ENCODE measurements around the gene TDRD3.

Gene TDRD3

DNA sequence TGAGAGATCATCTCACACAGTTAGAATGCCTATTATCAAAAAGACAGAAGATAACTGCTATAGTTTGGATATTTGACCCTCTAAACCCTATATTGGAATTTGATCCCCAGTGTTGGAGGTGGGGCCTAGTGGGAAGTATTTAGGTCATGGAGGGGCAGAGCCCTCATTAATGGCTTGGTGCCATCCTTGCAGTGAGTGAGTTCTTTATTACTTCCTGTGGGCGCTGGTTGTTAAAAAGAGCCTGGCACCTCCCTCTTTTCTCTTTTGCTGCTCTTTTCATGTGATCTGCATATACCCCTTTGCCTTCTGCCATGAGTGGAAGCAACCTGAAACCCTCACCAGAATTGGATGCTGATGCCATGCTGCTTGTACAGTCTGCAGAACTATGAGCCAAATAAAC, 66.8 kb downstream of the TDRD3 start:
- no peak for DNase-seq

DNA sequence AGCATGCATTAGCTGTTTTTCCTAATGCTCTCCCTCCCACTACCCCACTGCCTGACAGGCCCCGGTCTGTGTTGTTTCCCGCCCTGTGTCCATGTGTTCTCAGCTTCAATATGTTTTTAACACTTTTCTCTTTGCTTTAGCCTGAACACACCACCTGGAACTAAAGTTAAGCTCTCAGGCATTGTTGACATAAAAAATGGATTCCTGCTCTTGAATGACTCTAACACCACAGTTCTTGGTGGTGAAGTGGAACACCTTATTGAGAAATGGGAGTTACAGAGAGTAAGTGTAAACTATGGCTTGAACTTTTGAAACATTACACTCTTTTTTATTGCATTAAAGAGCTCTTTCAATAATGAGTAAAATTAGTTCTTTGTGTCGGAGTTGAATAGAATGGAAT, 70.1 kb downstream of the TDRD3 start:
- no peak for DNase-seq

GRCh38 chr13:60479273-60479672, 82.3 kb downstream of the TDRD3 start:
- no peak for DNase-seq

DNA sequence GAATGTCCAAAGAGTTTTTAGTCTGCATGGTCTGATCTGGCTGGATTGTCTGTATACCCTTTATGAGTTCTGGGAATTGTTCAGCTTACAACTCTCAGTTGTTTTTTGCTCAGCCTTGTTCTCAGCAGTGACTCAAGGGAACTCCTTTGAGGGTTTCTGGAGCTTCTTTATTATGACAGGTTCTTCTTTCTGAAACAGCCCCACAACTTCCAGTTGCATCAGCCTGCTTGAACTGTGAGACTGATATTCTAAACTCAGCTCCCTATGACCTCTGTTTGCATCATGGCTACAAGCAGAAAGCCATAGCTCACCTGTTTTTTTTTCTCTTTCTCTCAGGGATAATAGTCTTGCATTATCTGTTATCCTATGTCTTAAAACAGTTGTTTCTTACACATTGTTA, 85.0 kb downstream of the TDRD3 start:
- DNase-seq, result no peak

- no peak for DNase-seq
These were observed 87.8 kb downstream of the TDRD3 start for GRCh38 chr13:60484865-60485264.

DNA sequence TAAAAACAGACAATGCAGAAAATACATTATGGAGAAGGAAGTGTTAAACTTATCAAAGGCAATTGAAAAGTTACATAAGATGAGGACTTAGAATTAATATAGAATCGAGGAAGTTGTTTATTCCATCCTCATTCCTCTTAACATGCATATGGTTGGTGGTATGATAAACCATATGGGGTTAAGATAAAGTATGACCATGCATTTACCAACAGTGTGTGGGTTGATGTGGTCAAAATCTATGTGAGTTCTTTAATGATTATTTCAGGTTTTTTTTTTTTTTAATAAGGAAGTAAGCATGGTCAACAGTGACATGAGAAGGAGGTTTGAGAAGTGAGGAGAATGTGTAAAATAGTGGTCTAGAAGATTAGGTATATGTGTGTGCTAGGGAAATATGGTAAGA, 94.5 kb downstream of the TDRD3 start:
- DNase-seq, result no peak

DNA sequence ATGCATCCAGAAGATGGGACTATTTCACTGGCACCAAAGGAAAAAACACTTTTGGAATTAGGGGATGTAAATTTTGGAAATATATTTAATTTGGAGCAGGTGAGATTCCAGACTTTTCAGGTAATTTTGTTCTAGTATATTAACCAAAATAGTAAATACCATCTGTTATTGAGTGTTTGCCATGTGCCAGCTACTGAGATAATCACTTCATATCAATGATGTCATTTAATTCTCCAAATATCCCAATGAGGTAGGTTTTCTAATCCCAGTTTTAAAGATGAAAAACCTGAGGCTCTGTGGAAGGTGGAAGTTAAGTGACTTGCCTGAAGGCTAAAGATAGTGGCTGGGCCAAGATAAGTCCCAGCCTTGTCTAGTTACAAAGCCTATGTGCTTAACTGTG, 95.2 kb downstream of the TDRD3 start:
- DNase-seq, result no peak

- no peak for DNase-seq
These were observed 97.3 kb downstream of the TDRD3 start for GRCh38 chr13:60494296-60494695.

DNA sequence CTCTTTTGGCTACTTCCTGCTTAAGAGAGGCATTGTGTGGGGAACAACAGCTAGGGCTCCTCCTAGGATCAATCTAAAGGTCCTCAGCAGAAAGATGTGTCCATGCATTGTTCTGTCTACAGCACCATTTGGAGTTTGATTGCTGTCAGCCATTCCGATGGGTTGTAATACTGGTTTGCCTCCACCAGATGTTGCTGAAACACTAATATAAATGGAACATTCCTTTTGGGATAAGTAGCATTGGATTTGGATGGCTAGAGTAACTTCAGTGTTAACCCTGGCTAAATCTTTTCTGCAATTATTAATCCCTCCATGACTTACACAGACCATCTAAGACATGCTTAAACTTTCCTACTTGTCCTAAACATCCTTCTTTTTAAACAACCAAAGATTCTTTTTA, 104.2 kb downstream of the TDRD3 start:
- no peak for DNase-seq

- no peak for DNase-seq
These were observed 112.8 kb downstream of the TDRD3 start for GRCh38 chr13:60509601-60510386.

DNA sequence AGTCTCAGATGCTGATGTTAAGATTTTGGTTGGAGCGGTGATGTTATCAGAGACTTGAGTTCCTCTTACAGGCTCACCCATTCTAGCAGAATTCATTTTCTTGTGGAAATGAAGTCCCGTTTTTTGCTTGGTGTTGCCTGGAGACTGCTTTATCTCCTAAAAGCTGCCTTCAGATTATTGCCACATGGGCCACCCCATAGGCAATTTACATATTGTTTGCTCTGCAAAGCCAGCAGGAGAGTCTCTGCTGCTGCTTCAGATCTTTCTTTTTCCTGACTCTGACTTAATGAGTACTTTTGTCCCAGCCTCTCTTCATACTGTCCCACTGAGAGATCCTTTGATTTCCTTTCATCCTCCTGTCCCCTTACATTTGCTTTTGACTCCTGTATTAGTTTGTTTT, 114.6 kb downstream of the TDRD3 start:
- no peak for DNase-seq

GRCh38 chr13:60514891-60515290, 117.9 kb downstream of the TDRD3 start:
- DNase-seq, result no peak

DNA sequence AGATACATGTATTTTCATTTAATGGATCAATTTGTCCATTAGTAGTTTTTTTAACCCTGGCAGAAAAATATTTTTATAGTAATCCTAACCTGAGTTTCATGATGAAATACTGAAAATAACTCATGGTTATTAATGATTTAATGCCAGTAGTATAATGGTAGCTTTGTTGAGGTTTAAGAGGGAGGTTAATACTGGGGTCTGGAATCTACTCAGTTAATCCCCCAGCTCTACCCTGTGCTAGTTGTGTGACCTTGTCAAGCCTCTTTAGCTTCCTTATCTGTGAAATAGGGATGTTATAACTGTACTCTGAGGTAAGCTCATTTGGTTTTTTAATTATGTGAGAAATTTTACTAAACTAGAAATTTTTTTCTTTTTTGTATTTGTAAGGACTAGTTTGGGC, 122.5 kb downstream of the TDRD3 start:
- no peak for DNase-seq

DNA sequence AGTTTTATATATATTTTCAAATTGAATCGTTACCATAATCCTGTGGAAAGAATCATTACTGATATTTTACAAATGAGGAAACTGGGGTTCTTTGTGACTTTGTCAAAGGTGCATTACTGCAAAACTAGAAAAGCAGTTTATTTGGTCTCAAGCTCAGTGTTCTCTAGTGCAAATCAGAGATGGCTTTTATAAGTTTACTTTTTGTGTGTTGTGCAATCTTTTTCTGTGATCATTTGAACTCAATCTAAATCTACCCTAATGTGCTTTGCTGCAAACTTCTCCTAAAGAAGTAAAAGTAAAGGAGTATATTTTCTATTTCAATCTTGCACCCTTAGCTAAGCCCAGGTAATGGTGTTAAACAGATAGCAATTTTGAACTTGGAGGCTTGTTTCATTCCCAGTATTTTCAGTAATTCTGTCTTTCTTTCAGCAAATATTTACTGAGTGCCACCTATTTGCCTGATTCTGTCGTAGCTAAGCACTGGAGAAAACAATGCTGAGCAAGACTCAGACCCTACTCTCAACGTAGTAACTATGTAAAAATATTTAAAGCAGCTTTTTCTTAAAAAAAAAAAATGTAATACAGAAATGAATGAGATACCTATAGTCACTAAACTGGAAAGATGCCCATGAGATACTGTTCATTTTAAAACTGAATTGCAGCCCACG, 124.0 kb downstream of the TDRD3 start:
- no peak for DNase-seq

DNA sequence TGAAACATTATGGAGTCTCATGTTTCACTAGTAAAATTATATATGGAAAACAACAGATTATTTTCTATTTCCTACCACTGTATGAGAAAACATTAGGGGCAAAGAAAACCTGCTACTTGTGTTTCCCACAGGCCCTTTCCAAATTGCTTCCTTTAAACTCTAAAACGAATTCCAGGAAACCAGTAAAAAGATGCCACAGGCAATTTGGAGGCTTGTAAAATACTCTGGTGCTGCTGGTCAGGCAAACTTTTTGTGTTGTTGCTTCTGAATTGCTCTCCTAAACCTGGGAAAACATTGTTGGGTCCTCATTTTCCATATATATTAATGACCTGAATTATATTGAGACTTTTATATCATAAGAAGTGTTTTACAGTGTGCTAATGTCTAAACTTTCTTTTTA, 141.5 kb downstream of the TDRD3 start:
- no peak for DNase-seq

DNA sequence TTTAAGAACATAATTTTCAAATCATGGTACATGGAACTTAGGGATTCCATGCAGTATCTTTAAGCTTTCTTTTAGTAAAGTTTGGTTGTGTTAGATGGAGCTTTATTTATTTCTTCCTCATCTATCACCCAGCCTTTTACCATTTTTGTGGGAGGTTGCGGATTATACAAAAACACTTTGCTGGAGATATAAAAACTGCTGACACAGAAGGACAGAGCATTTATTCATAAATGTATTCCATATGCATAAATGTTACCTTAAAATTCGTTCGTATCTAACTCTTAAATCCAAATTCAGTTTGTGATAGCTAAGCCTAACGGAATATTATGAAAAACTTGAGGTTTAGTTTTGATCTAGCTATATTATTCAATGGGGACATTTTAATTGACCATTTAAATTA, 143.3 kb downstream of the TDRD3 start:
- no peak for DNase-seq

- DNase-seq, result no peak
These were observed 165.2 kb downstream of the TDRD3 start for GRCh38 chr13:60562096-60562780.

- no peak for DNase-seq
These were observed 174.6 kb downstream of the TDRD3 start for GRCh38 chr13:60571571-60571970.

- DNase-seq, result no peak
These were observed 175.2 kb downstream of the TDRD3 start for GRCh38 chr13:60572003-60572798.

GRCh38 chr13:60572855-60573254, 175.8 kb downstream of the TDRD3 start:
- no peak for DNase-seq

DNA sequence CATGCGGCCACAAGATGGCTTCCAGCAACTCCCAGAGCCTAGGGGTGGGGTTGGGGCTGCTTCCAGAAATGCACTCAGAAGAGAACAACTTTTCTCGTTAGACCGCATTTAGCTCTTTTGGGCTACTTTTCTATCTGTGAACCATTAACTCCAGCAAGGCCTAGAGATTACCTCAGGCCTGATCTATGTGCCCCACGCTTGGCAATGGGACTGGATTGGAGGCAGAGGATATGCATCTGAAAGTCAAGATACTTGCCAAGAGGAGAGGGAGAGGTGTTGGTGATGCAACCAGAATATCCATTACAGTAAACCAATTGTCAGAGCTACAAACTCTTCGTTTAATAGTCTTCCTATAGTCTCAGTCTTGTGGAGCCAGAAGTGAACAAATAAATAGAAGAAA, 177.7 kb downstream of the TDRD3 start:
- DNase-seq, result no peak

GRCh38 chr13:60575142-60575541, 178.1 kb downstream of the TDRD3 start:
- DNase-seq, result no peak

DNA sequence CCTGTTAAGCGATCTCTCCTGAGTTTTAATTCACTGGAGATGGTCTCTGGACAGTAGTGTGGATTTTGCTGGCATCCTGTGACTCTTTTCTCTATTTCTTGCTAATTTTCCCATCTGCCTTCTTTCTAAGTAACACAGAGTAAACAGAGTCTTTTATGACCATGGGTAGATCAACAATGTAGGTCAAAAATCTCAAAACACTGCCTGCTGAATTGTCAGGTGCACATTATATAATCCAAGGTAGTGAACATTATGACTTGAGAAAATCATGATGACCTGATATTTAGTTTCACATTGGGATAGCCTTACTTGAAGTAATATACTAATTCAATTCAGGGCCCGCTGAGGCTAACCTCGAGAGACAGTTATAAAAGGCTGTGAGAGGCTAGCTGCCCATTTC, 180.7 kb downstream of the TDRD3 start:
- no peak for DNase-seq

Data from NCI-H1436 treated with DMSO at 0.1 percent for 48 hours (cell line).